ENCODE measurements around the gene FTSJ1. TPM values are rescaled to one million over a fixed set of nuclear protein-coding genes. Genes with fewer than 3 reads are reported as not detected.

FTSJ1 gene
- total and polyA plus RNA-seq, 2 of the 8 experiments (the other 6 are each of a cell fraction or from before 2014, with no cell fraction given), result 62.4 to 80.4 TPM

DNA sequence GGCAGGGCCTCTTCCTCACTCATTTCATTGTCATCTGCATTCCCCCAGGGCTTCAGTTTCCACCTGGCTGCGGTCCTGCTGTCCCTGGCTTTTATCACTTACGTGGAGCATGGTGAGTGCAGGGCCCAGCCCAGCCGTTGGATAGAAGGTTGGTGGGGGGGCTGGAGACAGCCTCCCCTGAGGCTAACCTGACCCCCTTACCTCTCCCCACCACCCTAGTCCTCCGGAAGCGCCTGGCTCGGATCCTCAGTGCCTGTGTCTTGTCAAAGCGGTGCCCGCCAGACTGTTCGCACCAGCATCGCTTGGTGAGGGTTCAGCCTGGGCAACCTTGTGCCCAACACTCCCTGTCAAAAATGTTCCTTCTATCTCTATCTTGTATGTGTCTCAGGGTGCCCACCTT lies 39.8 kb downstream of the FTSJ1 start:
- H3K14ac ChIP-seq (ENCODE audit: insufficient read length), result no peak overlapping the region
- no peak overlapping the region for H3K4ac ChIP-seq (replicated peaks; ENCODE audit: insufficient read length, low read depth, low read length)
- ChIA-PET CTCF (ENCODE audit: partially characterized antibody) (no interaction called here), POLR2A (ENCODE audit: partially characterized antibody) (no interaction called here)
- DNase-seq (ENCODE audit: low read depth in 1 of 2, low spot score in 2 of 2), result no peak
- H3K4me3 ChIP-seq (ENCODE audit: extremely low read depth in 1 of 4, insufficient read depth in 2 of 4, low read depth in 3 of 4, low read length in 4 of 4), result no peak overlapping the region
- H3K9me3 ChIP-seq (ENCODE audit: insufficient read depth in 2 of 2, low read depth in 1 of 2, low read length in 1 of 2), result no peaks in the 10 kb centered on the region
- no peak overlapping the region for H2BK12ac ChIP-seq (ENCODE audit: low read depth, low read length)
- H3K36me3 ChIP-seq (ENCODE audit: control insufficient read depth in 2 of 4, insufficient read depth in 4 of 4, low read length in 3 of 4), result peaks cover 0 to 2% (median 0%) of the 10 kb centered on the region in 4 experiments; a peak in 3 of 8 replicates
- H3K23ac ChIP-seq (ENCODE audit: insufficient read length), result no peak overlapping the region
- no peak overlapping the region for H3K9ac ChIP-seq (replicated peaks in 1 of 4; ENCODE audit: extremely low read depth in 1 of 4, low read depth in 3 of 4, low read length in 3 of 4)
- no peak for FAIRE-seq
- H4K8ac ChIP-seq (ENCODE audit: extremely low read depth, insufficient read depth, low read length), result no peak overlapping the region; the same call in 1 of the 2 replicates
- no peaks in the 10 kb centered on the region for H3K79me1 ChIP-seq (ENCODE audit: low read depth, low read length)
- H2BK20ac ChIP-seq (ENCODE audit: low read length), result no peak overlapping the region
- no peak overlapping the region for H3K27ac ChIP-seq (ENCODE audit: low read depth, low read length)
- H3K23me2 ChIP-seq (ENCODE audit: low read depth, low read length), result no peaks in the 10 kb centered on the region
- H2AK5ac ChIP-seq (ENCODE audit: low read depth, low read length), result no peak overlapping the region
- no peaks in the 10 kb centered on the region for H4K20me1 ChIP-seq (replicated peaks in 1 of 2; ENCODE audit: control insufficient read depth in 1 of 2, insufficient read depth in 2 of 2, low read length in 2 of 2)
- no peak overlapping the region for H3K4me2 ChIP-seq (ENCODE audit: insufficient read depth in 1 of 2, low read depth in 2 of 2, low read length in 2 of 2)
- no peak overlapping the region for H2BK5ac ChIP-seq (ENCODE audit: low read depth, low read length)
- no peak overlapping the region for H3K18ac ChIP-seq (ENCODE audit: extremely low read depth, low read length)
- no peaks in the 10 kb centered on the region for H3K4me1 ChIP-seq (replicated peaks in 1 of 4; ENCODE audit: control insufficient read depth in 3 of 4, insufficient read depth in 4 of 4, low read length in 3 of 4)
- no peaks in the 10 kb centered on the region for H3K27me3 ChIP-seq (replicated peaks in 1 of 4; ENCODE audit: control insufficient read depth in 3 of 4, extremely low read depth in 1 of 4, insufficient read depth in 3 of 4, low read length in 3 of 4)
- H2BK15ac ChIP-seq (ENCODE audit: low read length), result no peak overlapping the region
- H4K91ac ChIP-seq (replicated peaks; ENCODE audit: insufficient read length, low read length), result no peak overlapping the region
- H3K56ac ChIP-seq (replicated peaks; ENCODE audit: insufficient read length, low read depth, low read length), result no peak overlapping the region
- no peak overlapping the region for H2BK120ac ChIP-seq (replicated peaks; ENCODE audit: low read depth, low read length)
- no peak overlapping the region for H2AFZ ChIP-seq (ENCODE audit: low read length)
- H4K5ac ChIP-seq (ENCODE audit: insufficient read length, low read depth, low read length), result no peak overlapping the region
- 96% methylated on average over 8 of the region's 10 CpGs; no CpG with 5 or more reads in 1 of the 2 experiments for WGBS, 2 experiments (ENCODE audit: extremely low coverage in 1 of 2, insufficient coverage in 1 of 2, insufficient read length in 1 of 2, insufficient replicate concordance in 2 of 2, low coverage in 1 of 2, low lambda C conversion rate in 2 of 2, missing lambda C conversion rate in 1 of 2)
- H3K79me2 ChIP-seq (ENCODE audit: control insufficient read depth in 1 of 2, insufficient read depth in 2 of 2, low read length in 2 of 2), result no peaks in the 10 kb centered on the region
- TF ChIP-seq EZH2 (IDR thresholded peaks at IDR 0.05; ENCODE audit: low read depth, low read length, severe bottlenecking) (no peak), SIX5 (IDR thresholded peaks at IDR 0.05; ENCODE audit: low read depth, low read length) (no peak), RBBP5 (IDR thresholded peaks at IDR 0.05; ENCODE audit: borderline replicate concordance, low read depth, low read length) (no peak), JUND (IDR thresholded peaks at IDR 0.05; ENCODE audit: low read length) (no peak), TBP (IDR thresholded peaks at IDR 0.05; ENCODE audit: low read depth, low read length) (no peak), E2F6 (IDR thresholded peaks at IDR 0.05) (no peak), MAFK (IDR thresholded peaks at IDR 0.05; ENCODE audit: low read depth, low read length) (no peak), ASH2L (IDR thresholded peaks at IDR 0.05; ENCODE audit: low read length) (no peak), KDM5A (IDR thresholded peaks at IDR 0.05; ENCODE audit: low read length) (no peak), FOSL1 (IDR thresholded peaks at IDR 0.05; ENCODE audit: insufficient read depth, low read depth, low read length) (no peak), NANOG (IDR thresholded peaks at IDR 0.05; ENCODE audit: insufficient read depth, low read depth, low read length, poor library complexity, severe bottlenecking) (no peak), YY1 (IDR thresholded peaks at IDR 0.05; ENCODE audit: low read depth, low read length) (no peak), EGR1 (IDR thresholded peaks at IDR 0.05; ENCODE audit: borderline replicate concordance, low read depth, low read length) (no peak), EP300 (IDR thresholded peaks at IDR 0.05; ENCODE audit: borderline replicate concordance in 1 of 2, low read depth in 2 of 2, low read length in 2 of 2) (no peak), CEBPB (IDR thresholded peaks at IDR 0.05; ENCODE audit: low read depth, low read length) (no peak)

Measured in H1 (cell line).